Measurements from ENCODE around the gene VSTM2B.
"Not testable (repeated sequence)": the region's sequence is repeated elsewhere in the genome, so short reads cannot be mapped to it uniquely, and the experiment has no call there.

The VSTM2B gene

DNA sequence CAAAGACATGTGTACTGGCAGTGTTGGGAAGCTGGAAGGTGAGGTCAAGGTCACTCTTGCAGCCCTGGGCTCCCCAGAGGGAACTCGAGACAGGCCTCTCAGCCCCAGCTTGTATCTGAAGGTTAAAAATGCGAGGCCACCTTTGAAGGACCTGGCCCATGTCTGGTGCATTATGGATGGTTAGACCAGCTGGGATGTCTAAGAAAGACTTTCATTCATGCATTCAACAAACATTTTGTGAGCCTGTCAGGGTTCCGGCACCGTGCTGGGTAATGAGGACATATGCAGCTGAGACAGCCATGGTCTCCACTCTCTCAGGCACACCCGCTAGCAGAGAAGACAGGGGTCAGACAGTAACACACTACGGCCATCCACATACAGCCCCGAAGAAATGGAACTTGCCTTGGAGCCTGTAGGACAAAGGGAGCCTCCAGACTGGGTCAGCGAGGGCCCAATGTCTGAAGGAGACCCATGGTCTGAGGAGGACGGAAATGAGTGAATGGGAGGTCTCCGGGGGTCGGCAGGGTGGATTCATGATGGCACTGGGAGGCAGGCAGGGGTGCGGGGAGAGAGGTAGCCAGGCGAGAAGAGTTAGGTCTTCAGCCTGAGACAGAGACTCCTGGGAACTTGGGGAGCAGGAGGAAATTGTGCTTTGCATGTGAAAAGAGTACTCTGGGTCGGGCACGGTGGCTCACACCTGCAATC, 19.0 kb downstream of the VSTM2B start:
- no peak for DNase-seq

- DNase-seq = not testable (repeated sequence)
These were observed 19.7 kb downstream of the VSTM2B start for GRCh38 chr19:29545447-29545846.

GRCh38 chr19:29545866-29546582, 20.2 kb downstream of the VSTM2B start:
- no peak for DNase-seq

DNA sequence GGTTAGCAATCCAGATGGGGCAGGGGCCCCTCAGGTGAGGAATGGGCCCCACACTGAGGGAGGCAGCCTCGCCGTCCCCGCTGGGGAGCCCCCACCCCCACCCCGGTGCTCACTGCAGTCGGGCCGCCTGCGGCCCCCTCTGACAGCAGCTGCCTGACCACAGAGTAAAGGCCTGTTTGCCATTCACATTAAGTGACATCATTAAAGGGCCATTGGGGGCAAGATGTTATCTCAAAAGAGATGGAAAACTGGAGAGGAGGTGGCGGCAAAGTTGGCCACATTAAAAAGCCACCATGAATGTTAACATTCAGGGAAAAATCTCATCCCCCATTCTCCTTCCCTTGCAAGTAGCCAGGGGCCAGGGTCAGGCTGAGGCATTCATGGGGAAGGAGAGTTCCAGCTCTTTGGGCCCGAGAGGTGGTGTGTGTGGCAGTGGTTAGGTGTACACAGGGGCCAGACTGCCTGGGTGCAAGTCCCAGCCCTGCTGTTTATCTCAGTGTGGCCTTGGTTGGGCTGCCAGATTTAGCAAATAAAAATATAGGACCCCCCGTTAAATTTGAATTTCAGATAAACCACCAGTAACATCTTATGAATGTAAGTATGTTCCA, 20.9 kb downstream of the VSTM2B start:
- no peak for DNase-seq

DNA sequence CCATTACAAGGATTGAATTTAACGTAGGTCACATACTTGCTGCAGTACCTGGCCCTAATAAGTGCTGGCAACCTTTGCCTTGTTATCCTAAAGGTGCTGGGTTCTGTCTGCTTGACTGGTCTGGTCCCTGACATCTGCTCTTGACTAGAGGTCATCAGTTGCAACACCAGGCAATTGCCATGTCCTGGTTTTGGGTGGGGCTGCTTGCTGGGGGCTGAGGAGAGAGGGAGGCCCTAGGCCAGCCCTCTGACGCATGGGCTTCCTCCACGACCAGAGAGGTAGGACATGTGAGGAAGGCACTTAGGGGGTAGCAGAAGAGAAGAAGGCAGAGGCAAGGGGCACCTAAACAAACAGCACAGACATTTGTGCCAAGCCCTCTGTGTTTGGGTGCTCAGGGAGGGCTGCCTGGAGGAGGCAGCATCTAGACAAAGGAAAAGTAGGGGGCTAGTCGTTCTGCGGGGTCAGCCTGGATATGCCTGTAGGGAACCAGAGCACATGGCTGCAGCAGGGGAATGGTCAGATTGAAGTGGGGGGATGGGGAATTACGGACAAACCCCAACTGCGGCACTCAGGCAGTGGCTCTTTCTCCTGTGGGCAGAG, 21.7 kb downstream of the VSTM2B start:
- no peak for DNase-seq

DNA sequence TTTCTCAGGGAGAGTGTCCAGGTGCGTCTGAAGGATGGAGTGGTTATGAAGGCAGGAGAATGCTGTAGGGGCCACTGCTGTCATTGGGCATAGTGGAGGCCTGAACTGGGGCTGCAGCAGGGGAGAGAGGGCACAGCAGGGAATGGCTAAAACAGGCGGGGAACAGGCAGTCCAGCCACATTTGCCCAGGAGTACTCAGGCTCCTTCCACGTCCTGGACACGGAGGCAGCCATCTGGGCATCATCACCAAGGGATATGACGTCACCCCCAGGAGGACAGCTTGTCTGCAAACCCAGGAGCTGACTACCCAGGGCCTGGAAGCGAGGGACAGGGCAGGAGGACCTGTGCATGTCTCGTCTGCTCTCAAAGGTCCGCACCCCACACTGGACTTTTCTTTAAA, 22.2 kb downstream of the VSTM2B start:
- no peak for DNase-seq

- no peak for DNase-seq
These were observed 22.8 kb downstream of the VSTM2B start for GRCh38 chr19:29548483-29549085.

GRCh38 chr19:29549105-29550070, 23.6 kb downstream of the VSTM2B start:
- DNase-seq = no peak

DNA sequence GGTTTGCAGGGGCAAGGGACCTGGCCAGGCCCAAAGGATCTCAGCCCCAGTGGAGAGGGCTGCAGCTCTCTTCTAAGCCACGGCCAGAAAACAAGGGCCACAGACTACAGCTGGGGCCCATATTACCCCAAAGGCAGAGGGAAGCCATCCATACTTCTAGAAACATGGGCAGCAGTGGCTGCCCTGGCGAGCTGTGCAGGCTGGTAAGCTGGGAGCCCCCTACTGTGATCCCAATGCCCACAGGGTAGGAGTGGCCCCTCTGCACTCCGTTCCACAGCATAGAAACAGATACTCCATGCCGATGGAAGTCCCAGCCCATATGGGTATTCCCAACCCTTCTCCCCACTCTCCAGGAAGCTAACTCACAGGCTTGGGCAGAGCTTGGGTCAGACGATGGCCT, 25.1 kb downstream of the VSTM2B start:
- no peak for DNase-seq

DNA sequence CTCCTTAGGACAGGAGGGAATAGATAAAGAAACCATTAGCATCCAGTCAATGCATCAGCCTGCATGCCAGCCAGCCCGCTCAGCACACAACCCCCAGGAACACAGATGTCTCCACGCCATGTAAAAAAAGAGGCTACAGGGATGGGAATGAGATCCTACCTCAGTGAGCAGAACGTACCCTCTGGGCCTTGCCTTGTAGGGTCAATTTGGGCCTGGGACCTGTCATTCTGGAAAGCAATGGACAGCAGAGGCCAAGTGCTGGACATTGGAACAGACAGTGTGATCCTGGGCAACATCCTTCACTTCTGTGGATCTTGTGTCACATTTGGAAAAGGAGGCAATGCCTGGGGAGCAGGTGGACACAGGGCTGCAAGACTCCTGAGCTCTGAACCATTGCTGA, 26.0 kb downstream of the VSTM2B start:
- no peak for DNase-seq

DNA sequence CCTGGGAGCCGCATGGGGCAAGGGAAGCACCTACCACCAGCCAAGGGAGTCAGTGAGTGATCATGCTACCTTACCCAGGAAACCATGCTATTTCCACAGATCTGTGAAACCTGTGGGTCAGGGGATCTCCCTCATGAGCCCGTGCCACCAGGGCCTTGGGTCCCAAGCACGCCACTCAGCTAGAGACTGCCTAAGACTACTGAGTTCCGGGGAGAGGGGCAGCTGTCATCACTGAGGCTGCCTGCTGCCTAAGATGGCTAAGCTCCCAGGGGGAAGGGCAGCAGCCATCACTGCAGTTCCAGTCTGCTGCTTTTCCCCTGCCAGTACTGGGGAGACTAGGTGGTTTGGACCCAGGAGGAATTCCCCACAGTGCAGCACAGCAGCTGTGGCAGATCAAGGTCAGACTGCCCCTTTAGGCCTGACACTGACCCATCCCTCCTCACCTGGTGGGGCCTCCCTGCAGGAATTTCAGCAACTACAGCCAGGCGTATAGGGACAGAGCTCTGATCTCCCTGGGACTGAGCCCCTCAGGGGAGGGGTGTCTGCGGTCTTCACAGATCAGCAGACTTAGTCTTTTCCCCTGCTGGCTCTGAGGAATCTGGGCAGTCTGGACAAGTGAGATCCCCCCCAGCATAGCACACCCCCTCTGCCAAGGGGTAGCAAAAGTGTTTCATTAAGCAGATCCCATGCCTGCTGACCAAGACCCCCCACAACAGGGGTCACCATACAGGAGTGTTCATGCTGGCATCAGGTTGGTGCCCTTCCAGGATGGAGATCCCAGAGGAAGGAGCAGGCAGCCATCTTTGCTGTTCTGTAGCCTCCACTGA, 26.9 kb downstream of the VSTM2B start:
- DNase-seq = no peak

- no peak for DNase-seq
These were observed 28.4 kb downstream of the VSTM2B start for GRCh38 chr19:29554149-29554548.

DNA sequence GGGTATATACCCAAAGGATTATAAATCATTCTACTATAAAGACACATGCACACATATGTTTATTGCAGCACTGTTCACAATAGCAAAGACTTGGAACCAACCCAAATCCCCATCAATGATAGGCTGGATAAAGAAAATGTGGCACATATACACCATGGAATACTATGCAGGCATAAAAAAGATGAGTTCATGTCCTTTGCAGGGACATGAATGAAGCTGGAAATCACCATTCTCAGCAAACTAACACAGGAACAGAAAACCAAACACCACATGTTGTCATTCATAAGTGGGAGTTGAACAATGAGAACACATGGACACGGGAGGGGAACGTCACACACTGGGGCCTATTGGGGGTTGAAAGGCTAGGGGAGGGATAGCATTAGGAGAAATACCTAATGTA, 33.3 kb downstream of the VSTM2B start:
- not testable (repeated sequence) for DNase-seq

DNA sequence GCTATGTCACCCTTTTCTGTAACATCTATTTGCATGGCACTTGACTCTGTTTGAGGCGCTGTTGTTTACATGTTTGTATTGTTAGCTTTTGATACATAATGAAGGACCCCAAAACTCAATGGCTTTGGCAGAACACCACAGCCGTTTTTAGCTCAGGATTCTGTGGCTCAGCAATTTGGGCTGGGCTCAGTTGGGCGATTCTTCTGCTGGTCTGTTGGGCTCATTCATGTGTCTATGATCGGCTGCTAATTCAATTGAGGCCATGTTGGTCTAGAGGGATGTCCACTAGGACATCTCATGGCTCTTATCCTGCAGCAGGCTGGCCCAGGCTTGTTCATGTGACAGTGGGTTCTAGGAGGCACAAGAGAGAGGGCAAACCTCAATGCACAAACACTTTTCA, 33.9 kb downstream of the VSTM2B start:
- no peak for DNase-seq

DNA sequence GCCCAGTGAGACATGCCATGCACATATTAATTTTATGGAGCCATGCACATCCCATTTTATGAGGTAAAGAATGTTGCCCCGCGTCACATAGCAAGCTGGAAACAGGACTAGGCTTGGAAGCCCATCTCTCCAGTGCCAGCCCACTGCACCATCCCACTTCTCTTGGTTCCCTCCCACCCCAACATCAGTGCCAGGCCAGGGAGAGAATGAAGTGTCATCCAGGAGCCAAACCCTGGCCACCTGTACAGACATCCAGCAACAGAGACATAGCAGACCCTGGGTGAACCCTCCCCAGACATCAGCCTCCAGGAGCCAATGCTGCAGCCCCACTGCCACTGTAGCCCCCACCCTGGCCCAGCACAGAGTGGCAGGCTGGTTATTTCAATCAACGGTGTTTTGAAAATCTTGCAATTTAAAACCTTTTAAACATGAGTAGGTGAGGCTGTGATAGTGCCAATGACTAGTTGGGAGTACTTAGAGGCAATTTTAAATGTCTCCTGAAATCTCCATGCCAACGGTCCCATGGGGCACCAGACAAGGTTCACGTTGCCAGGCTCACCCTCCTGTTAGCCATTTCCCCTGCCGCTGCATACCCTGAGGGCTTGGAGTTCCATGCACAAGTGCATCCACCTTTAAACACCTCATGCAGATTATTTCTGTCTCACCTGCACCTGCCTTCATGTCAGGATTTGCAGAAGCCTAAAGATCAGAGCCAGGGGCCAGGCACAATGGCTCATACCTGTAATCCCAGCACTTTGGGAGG, 34.7 kb downstream of the VSTM2B start:
- DNase-seq = no peak

- no peak for DNase-seq
These were observed 35.8 kb downstream of the VSTM2B start for GRCh38 chr19:29561601-29562000.

GRCh38 chr19:29562299-29563297, 36.8 kb downstream of the VSTM2B start:
- no peak for DNase-seq
